C4-2B (cell line): ENCODE measurements around the gene COX18.

Experiments
- ZFX ChIP-seq: fragments of 450-650 bp; IDR thresholded peaks from 2 replicates; pipeline ENCODE4 v1.6.1; 2017
- TF ChIP-seq, protein P1 (sequence below): fragments of 450-650 bp; conservative IDR thresholded peaks from 2 replicates; pipeline ENCODE4 v1.5.1; 2017; ENCODE audit warnings: mild to moderate bottlenecking

GRCh38 chr4:73064536-73064935, 5.0 kb downstream of the COX18 start:
- TF ChIP-seq, protein P1, sequence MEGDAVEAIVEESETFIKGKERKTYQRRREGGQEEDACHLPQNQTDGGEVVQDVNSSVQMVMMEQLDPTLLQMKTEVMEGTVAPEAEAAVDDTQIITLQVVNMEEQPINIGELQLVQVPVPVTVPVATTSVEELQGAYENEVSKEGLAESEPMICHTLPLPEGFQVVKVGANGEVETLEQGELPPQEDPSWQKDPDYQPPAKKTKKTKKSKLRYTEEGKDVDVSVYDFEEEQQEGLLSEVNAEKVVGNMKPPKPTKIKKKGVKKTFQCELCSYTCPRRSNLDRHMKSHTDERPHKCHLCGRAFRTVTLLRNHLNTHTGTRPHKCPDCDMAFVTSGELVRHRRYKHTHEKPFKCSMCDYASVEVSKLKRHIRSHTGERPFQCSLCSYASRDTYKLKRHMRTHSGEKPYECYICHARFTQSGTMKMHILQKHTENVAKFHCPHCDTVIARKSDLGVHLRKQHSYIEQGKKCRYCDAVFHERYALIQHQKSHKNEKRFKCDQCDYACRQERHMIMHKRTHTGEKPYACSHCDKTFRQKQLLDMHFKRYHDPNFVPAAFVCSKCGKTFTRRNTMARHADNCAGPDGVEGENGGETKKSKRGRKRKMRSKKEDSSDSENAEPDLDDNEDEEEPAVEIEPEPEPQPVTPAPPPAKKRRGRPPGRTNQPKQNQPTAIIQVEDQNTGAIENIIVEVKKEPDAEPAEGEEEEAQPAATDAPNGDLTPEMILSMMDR, result no peak
- no peak for TF ChIP-seq ZFX
